Activated naive CD8-positive, alpha-beta T cell (primary cell): ENCODE results near the gene C2orf42.
A peak's percentile ranks its signal among the peaks of the same experiment; 100 is the strongest.
"Not testable (repeated sequence)": the region's sequence is repeated elsewhere in the genome, so short reads cannot be mapped to it uniquely, and the experiment has no call there.

ENCODE experiments used
- H3K27ac Mint-ChIP-seq: one replicate; pipeline ENCODE4 v1.8.0; 2021; ENCODE audit warnings: mixed read lengths
- H3K27me3 Mint-ChIP-seq: one replicate; pipeline ENCODE4 v1.8.0; 2021; ENCODE audit warnings: mixed read lengths
- H3K36me3 Mint-ChIP-seq: one replicate; pipeline ENCODE4 v1.8.0; 2021; ENCODE audit warnings: mixed read lengths
- H3K4me1 Mint-ChIP-seq: one replicate; pipeline ENCODE4 v1.8.0; 2021; ENCODE audit warnings: low read depth, mixed read lengths
- H3K4me3 Mint-ChIP-seq: one replicate; pipeline ENCODE4 v1.8.0; 2021; ENCODE audit warnings: mild to moderate bottlenecking, mixed read lengths
- H3K9me3 Mint-ChIP-seq: one replicate; pipeline ENCODE4 v1.8.0; 2021; ENCODE audit warnings: low read depth, mixed read lengths

Gene C2orf42

GRCh38 chr2:70144443-70145143 lies 46.2 kb downstream of the C2orf42 start:
- Mint-ChIP-seq H3K36me3 (no peaks in the 10 kb centered on the region), H3K27me3 (no peaks in the 10 kb centered on the region), H3K4me1 (peaks cover 45% of the 10 kb centered on the region), H3K4me3 (no peak overlapping the region), H3K9me3 (no peaks in the 10 kb centered on the region), H3K27ac (peak overlapping the region; percentile 100)

DNA sequence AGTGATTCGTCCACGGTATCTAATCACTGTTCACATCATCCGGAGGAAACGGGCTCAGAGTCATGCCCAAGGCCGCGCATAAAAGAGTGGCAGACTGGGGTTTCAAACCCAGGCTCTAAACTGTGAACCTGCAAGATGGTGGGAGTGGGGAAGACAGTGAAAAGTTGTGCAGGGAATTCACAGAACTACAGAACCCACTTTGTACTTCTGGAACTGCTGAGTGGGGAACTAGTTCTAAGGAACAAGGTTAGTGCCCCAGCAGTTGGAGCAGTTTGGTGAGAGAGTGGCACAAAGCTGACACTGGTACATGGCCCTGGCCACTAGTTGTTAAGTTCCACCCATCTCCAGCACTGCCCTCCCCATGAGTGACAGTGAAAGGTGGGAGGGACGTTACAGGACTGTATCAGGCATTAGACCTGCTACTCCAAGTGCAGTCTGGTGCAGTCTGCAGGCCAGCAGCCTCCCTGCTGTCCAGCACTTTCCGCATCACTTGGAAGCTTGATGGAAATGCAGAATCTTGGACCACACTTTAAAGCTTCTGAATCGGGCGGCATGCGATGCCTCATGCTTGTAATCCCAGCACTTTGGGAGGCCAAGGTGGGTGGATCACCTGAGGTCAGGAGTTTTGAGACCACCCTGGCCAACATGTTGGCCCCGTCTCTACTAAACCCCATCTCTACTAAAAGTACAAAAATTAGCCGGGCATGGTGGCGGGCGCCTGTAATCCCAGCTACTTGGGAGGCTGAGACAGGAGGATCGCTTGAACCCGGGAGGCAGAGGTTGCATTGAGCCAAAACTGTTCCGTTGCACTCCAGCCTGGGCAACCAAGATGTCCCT lies 47.3 kb downstream of the C2orf42 start:
- no peaks in the 10 kb centered on the region for H3K27me3 Mint-ChIP-seq
- no peaks in the 10 kb centered on the region for H3K36me3 Mint-ChIP-seq
- H3K9me3 Mint-ChIP-seq: no peaks in the 10 kb centered on the region
- H3K4me1 Mint-ChIP-seq: peaks cover 49% of the 10 kb centered on the region
- peak overlapping the region; percentile 93 for H3K4me3 Mint-ChIP-seq
- peak overlapping the region; percentile 100 for H3K27ac Mint-ChIP-seq

- H3K27me3 Mint-ChIP-seq: no peaks in the 10 kb centered on the region
- H3K4me3 Mint-ChIP-seq: peak overlapping the region; percentile 93
- no peaks in the 10 kb centered on the region for H3K36me3 Mint-ChIP-seq
- H3K9me3 Mint-ChIP-seq: no peaks in the 10 kb centered on the region
- H3K27ac Mint-ChIP-seq: peak overlapping the region; percentile 100
- peaks cover 55% of the 10 kb centered on the region for H3K4me1 Mint-ChIP-seq
These were observed 48.1 kb downstream of the C2orf42 start for GRCh38 chr2:70142590-70143313.

- peaks cover 3% of the 10 kb centered on the region for H3K36me3 Mint-ChIP-seq
- no peaks in the 10 kb centered on the region for H3K9me3 Mint-ChIP-seq
- H3K4me3 Mint-ChIP-seq: peak overlapping the region; percentile 93
- H3K27ac Mint-ChIP-seq: peak overlapping the region; percentile 99
- peaks cover 60% of the 10 kb centered on the region for H3K4me1 Mint-ChIP-seq
- no peaks in the 10 kb centered on the region for H3K27me3 Mint-ChIP-seq
These were observed 48.8 kb downstream of the C2orf42 start for GRCh38 chr2:70141902-70142589.

DNA sequence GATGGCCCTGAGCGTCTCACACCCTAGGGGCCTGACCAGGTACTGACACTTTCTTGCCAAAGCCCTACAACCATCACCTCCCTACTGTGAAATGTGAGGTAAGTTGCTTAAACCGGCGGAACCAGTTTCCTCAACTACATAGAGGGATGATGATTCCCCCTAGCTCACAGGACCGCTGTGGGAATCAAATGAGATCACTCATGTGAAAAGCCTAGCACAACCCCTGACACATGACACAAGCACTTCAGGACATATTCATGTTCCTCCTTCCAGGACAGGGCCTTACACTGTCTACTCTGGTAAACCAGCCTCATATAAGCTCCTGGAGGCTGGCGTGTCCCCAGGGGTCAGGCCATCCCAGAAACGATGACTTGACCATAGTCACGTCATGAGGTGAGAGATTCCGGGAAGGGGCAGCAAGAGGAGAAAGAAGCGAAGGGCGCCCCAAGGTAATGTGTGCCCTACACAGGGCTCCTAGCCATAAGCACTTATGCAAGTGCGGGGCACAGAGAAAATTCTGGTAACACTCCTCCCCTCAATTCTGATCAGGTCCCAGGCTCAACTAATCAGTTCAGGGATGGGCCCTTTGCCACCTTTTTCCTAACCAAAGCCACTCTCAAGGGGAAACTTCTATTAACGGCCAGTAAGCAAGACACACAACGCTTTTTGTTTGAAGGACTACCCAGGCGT lies 49.5 kb downstream of the C2orf42 start:
- Mint-ChIP-seq H3K36me3 (peaks cover 3% of the 10 kb centered on the region), H3K4me3 (peak overlapping the region; percentile 90), H3K9me3 (no peaks in the 10 kb centered on the region), H3K4me1 (peaks cover 63% of the 10 kb centered on the region), H3K27me3 (no peaks in the 10 kb centered on the region), H3K27ac (peak overlapping the region; percentile 99)

- no peaks in the 10 kb centered on the region for H3K9me3 Mint-ChIP-seq
- H3K4me3 Mint-ChIP-seq: peak overlapping the region; percentile 90
- no peaks in the 10 kb centered on the region for H3K27me3 Mint-ChIP-seq
- H3K4me1 Mint-ChIP-seq: peaks cover 63% of the 10 kb centered on the region
- H3K36me3 Mint-ChIP-seq: peaks cover 3% of the 10 kb centered on the region
- peak overlapping the region; percentile 99 for H3K27ac Mint-ChIP-seq
These were observed 50.0 kb downstream of the C2orf42 start for GRCh38 chr2:70140791-70141211.

DNA sequence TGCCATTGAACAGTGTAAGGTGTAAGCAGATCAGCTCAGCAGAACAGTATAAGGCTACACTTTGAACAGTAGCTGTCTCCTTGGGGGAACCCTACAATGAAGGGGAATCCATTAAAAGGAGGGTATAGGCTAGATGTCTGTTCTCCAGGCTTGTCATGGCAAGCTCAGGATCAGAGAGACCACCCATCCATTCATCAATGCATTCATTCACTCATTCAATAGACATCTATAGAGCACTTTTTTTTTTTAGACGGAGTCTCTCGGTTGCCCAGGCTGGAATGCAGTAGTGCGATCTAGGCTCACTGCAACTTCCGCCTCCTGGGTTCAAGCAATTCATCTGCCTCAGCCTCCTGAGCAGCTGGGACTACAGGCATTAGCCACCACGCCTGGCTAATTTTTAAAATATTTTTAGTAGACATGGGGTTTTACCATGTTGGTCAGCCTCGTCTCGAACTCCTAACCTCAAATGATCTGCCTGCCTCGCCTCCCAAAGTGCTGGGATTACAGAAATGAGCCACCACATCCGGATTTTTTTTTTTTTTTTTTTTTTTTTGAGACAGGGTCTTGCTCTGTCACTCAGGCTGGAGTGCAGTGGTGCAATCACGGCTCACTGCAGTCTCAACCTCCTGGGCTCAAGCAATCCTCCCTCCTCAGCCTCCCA lies 56.4 kb downstream of the C2orf42 start:
- H3K4me3 Mint-ChIP-seq: peak overlapping the region; percentile 90
- H3K36me3 Mint-ChIP-seq, H3K9me3 Mint-ChIP-seq, H3K27me3 Mint-ChIP-seq: not testable (repeated sequence)
- H3K4me1 Mint-ChIP-seq: peaks cover 81% of the 10 kb centered on the region
- H3K27ac Mint-ChIP-seq: peak overlapping the region; percentile 99

- Mint-ChIP-seq H3K4me1 (peaks cover 78% of the 10 kb centered on the region), H3K36me3 (peaks cover 3% of the 10 kb centered on the region), H3K4me3 (peak overlapping the region; percentile 90), H3K27me3 (no peaks in the 10 kb centered on the region), H3K9me3 (no peaks in the 10 kb centered on the region), H3K27ac (peak overlapping the region; percentile 99)
These were observed 57.1 kb downstream of the C2orf42 start for GRCh38 chr2:70133491-70134322.

GRCh38 chr2:70133127-70133452 lies 57.7 kb downstream of the C2orf42 start:
- Mint-ChIP-seq H3K27me3 (no peaks in the 10 kb centered on the region), H3K9me3 (no peaks in the 10 kb centered on the region), H3K27ac (peak overlapping the region; percentile 99), H3K4me3 (peak overlapping the region; percentile 90), H3K36me3 (peaks cover 3% of the 10 kb centered on the region), H3K4me1 (peaks cover 79% of the 10 kb centered on the region)

DNA sequence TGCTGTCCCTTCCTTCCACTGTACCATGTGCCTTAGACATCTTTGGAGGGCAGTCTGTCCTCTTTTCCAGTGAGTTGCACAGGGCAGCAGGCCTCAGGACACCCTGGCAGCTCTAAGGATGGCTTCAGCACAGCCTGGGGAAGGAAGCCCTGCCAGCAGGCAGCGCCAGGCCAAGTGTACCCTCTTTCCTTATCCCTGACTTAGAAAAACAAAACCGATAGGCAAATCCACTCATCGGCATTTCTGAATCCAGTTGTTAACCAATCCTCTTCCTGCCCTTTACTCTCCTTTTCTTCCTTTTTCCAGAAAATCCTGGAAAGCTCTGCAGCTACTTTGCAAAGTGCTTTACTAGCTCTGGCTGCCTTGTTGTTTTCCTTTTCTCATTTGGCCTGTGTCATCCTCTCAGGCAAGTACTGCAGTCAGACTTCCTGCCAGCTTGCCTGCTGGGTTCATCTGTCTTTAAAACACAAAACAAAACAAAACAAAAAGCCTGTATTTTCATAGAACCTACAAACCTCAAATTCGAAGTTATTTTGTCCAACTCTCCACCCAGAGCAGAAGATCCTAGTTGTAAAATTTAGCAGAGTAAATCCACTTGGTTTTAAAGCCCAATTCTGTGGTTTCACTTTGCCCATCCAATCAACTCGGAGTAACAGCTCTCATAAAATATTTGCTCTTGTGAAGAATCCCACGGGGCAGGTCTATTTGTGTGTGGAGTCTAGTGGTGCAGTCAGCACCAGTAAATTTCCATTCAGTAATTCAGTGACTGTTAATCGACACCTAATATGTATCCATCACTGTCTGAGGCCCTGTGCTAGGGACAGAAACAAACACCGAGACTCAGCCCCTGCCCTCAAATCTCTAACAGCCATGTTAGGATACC lies 58.3 kb downstream of the C2orf42 start:
- Mint-ChIP-seq H3K9me3 (no peaks in the 10 kb centered on the region), H3K4me1 (peaks cover 79% of the 10 kb centered on the region), H3K27ac (peak overlapping the region; percentile 99)

DNA sequence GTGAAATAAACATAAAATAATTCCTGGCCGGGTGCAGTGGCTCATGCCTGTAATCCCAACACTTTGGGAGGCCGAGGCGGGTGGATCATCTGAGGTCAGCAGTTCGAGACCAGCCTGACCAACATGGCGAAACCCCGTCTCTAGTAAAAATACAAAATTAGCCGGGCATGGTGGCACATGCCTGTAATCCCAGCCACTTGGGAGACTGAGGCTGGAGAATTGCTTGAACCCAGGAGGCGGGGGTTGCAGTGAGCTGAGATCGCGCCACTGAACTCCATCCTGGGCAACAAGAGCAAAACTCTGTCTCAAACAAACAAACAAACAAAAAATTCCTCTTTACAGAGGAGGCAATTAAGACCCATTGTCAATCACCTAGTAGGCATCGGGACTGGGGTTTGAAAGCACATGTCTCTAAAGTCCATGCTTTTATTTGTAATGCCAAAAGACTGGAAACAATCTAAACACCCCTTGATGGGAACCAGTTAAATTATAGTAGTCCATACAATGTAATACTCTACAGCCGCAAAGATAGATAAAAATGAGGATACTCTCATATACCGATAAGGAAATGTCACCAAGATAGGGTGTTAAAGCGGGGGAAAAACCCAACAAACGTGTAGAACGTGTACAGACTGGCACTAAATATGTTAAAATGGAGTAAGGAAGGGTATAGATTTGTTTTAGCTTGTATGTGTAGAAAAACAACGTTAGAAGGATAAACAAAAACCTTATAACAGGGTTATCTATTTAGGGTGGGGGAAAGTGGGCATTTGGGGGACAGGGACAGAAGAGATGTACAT lies 59.3 kb downstream of the C2orf42 start:
- H3K4me3 Mint-ChIP-seq: peak overlapping the region; percentile 69
- H3K27me3 Mint-ChIP-seq, H3K9me3 Mint-ChIP-seq, H3K36me3 Mint-ChIP-seq: not testable (repeated sequence)
- peaks cover 80% of the 10 kb centered on the region for H3K4me1 Mint-ChIP-seq
- H3K27ac Mint-ChIP-seq: peak overlapping the region; percentile 99

More for the DNA sequence above, 58.3 kb downstream of the C2orf42 start:
- Mint-ChIP-seq H3K27me3 (no peaks in the 10 kb centered on the region), H3K36me3 (peaks cover under 1% of the 10 kb centered on the region), H3K4me3 (peak overlapping the region; percentile 90)

DNA sequence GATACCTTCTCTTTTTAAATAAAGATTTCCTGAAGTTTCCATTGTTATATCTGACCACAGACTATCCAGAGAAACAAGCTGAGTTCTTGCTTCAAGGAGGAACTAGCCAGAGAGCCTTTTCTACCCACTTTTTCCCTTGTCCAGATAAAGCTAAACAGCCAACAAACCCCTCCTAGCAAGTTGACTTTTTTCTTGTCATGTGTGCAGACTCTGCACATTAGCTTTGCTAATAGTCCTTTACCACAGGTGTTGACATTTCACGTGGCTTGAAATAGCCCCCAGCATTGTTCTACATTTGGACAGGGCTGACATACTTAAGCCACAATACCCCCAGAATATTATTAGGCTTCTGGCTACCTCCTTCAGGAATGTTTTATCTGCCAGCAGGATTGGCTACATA lies 62.8 kb downstream of the C2orf42 start:
- Mint-ChIP-seq H3K4me1 (peaks cover 79% of the 10 kb centered on the region), H3K9me3 (no peaks in the 10 kb centered on the region), H3K27ac (peak overlapping the region; percentile 83), H3K27me3 (no peaks in the 10 kb centered on the region), H3K4me3 (no peak overlapping the region), H3K36me3 (no peaks in the 10 kb centered on the region)
